ENCODE data around the gene PRKCE.

The PRKCE gene

DNA sequence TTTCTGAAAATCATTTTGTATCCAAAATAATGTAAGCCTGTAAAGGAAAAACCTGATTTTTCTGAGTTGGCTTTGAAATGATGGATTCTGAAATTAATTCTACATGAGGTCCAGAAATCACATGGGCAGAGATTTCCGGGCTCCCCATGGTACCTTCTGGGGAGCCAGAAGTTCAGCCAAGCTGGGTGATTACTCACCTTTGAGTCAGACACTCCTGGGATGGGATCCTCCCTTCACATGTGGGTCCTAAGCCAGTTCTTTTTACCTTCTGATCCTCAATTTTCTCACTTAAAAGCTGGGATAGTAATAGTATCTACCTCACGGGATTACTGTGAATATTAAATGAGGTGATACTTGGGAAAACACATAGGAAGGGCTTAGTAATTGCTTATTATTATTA, 465.9 kb downstream of the PRKCE start:
- no peak for DNase-seq (ENCODE audit: low spot score)

DNA sequence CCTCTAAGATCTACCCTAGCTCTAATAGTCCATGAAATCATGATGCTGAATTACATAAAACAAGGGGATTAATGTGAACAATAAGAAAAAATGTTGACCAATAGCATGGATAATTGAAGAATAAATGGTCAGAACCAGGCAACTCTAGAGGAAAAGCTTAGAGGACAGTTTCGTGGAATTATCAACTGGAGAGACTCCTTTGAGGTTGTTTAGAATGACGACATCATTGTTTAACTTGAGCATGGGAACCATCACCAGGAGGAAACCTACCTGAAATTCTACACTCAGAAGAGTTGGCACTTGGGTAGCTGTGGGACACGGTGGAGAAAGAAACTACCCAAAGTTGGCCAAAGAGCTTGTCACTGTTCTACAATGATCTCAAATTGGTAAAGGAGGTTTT, 466.5 kb downstream of the PRKCE start:
- TF ChIP-seq, protein P1, sequence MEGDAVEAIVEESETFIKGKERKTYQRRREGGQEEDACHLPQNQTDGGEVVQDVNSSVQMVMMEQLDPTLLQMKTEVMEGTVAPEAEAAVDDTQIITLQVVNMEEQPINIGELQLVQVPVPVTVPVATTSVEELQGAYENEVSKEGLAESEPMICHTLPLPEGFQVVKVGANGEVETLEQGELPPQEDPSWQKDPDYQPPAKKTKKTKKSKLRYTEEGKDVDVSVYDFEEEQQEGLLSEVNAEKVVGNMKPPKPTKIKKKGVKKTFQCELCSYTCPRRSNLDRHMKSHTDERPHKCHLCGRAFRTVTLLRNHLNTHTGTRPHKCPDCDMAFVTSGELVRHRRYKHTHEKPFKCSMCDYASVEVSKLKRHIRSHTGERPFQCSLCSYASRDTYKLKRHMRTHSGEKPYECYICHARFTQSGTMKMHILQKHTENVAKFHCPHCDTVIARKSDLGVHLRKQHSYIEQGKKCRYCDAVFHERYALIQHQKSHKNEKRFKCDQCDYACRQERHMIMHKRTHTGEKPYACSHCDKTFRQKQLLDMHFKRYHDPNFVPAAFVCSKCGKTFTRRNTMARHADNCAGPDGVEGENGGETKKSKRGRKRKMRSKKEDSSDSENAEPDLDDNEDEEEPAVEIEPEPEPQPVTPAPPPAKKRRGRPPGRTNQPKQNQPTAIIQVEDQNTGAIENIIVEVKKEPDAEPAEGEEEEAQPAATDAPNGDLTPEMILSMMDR (IDR thresholded peaks at IDR 0.05; ENCODE audit: extremely low read depth, missing control alignments), result no peak
- DNase-seq (ENCODE audit: low spot score), result no peak

More for the DNA sequence above, 465.9 kb downstream of the PRKCE start:
- TF ChIP-seq, protein P1 (IDR thresholded peaks at IDR 0.05; ENCODE audit: extremely low read depth, missing control alignments), result no peak

DNA sequence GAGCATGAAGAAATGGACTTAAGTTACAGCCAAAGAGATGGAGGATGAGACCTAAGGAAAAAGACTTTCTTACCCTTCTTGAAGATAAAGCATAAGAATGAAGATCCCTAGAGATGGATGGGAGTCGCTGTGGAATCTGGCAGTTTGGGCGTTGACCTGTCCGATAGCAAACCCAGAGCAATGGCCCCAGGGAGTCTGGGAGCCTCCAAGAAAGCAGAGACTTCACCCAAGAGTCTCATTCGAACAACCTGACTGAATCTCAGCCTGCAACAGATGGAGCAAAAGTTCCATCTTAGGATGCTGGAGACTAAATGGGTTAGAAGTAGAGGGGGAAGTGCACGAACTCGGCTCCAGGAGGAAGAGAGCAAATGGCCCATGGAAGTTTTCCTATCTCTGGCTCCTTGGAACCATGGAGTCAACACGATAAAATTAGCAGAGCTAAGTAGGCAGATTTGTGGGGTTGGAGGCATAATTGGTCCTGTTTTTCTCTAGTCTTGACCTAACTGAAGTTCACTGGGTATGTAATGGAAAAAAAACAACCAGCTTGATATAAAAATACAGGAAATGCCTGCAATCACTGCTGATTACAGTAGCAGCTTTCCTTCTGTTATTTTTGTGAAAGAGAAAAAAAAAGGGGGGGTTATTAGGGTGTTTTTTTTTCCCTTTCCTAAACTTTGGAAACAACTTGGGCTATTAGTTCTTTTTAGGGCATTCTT, 467.3 kb downstream of the PRKCE start:
- TF ChIP-seq, protein P1 (IDR thresholded peaks at IDR 0.05; ENCODE audit: extremely low read depth, missing control alignments), result no peak
- no peak for DNase-seq (ENCODE audit: low spot score)

DNA sequence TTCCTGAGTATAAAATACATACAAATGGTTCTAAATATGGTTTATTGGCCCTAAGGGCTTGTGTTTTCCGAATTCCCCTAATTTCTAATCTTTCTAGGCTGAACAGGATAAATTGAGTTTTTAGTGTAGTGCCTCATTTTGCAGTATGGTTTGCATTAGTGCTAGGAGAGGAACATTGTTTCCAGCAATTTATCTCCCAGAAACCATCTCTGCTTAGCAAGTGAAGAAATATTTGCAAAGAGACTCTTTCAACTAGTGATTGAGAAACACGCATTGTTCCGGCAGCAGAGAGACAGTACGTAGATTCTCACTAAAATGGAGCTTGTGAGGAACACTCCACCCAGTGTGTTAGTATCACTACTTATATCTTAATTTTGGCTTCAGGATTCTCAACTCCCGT, 468.0 kb downstream of the PRKCE start:
- no peak for DNase-seq (ENCODE audit: low spot score)
- TF ChIP-seq, protein P1 (IDR thresholded peaks at IDR 0.05; ENCODE audit: extremely low read depth, missing control alignments), result no peak

DNA sequence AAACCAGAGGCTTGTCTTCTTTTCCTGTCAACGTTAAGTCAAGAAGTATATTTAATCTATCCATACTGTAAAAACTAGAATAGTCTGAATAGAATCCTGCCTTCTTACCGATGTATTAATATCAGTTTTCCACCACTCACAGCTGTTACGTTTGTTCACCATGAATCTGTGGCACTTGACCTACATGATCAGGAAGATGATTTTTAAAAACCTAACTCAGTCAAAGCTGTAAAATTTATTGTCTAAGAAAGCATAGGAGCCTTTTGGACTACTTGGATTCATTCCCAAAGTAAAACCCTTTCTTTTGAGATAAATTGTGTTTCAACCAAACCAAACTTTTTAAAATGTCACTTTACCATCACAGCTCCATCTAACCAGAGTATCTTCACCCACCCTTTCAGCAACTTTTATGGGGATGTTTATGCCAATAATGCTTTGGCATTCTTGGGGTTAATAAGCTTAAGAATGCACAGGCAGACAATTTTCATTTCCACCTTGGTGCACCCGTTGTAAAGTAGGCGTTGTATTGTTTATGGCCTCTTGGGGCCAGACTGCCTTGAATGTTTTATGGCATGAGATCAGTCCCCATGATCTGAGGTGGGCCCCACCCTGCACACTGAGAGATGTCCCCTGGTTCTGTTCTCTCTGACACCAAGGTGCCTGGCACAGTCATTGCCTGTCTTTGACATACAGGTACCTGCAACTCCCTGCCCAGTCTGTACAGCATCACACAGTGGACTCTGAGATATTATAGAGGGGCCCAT, 469.5 kb downstream of the PRKCE start:
- DNase-seq (ENCODE audit: low spot score), result no peak
- TF ChIP-seq, protein P1 (IDR thresholded peaks at IDR 0.05; ENCODE audit: extremely low read depth, missing control alignments), result no peak

DNA sequence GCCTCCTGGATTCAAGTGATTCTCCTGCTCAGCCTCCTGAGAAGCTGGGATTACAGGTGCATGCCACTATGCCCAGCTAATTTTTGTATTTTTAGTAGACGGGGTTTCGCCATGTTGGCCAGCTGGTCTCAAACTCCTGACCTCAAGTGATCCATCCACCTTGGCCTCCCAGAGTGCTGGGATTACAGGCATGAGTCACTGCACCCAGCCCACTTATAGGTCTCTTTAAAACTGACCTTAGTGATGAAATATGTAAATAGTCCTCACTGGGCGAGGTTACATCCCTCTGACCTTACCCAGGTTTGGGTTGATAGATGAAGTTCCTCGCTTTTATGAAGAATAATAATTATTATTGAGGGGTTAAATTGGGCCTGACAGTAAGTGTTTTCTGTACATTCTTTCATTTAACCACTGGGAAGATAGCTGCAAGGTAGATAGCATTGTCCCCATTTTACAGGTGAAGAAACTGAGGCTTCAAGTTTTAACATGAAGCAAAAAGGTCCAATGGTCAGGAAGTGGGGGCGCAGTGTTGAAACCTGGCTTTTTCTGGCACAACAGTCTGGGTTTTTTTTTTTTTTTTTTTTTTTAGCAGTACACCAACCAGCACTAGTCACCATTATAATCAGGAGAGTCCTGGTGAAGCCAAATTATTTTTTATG, 471.0 kb downstream of the PRKCE start:
- TF ChIP-seq, protein P1 (IDR thresholded peaks at IDR 0.05; ENCODE audit: extremely low read depth, missing control alignments), result no peak
- no peak for DNase-seq (ENCODE audit: low spot score)

DNA sequence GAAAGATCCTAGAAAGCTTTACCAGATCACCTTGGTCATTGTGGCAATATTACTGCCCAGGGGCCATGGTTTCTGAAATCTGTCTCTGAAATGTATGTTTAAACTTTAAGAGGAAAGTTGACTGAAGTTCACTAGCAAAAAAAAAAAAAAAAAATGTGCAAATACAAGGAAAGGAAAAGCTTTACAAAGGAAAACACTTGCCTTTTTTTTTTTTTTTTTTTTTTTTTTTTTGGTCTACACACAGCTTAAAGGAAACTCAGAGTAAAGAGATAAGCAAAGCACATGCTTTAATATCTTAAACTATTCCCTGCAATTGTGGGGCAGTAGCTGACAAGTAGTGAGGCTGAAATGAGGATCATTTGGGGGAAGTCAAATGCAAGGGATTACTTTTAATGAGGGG, 471.5 kb downstream of the PRKCE start:
- no peak for DNase-seq (ENCODE audit: low spot score)
- TF ChIP-seq, protein P1 (IDR thresholded peaks at IDR 0.05; ENCODE audit: extremely low read depth, missing control alignments), result no peak

All from GM20000 (cell line).